Muscle layer of duodenum (tissue), 2 donors: ENCODE measurements around the gene MYBPH.

Source experiments
- H3K27ac ChIP-seq: one replicate; pipeline ENCODE4 v1.7.0; 2013; ENCODE audit warnings: mild to moderate bottlenecking, low read length
- H3K27me3 ChIP-seq: one replicate; pipeline ENCODE4 v1.7.0; 2013; ENCODE audit warnings: low read depth, mild to moderate bottlenecking, control low read depth, low read length
- H3K36me3 ChIP-seq, 2 donors: one replicate each; pipeline ENCODE4 v1.7.0; 2013; ENCODE audit warnings: low read length in 2 of 2, control low read depth in 1 of 2, mild to moderate bottlenecking in 1 of 2; ENCODE audit not compliant: insufficient read depth in 2 of 2, control insufficient read depth in 1 of 2
- H3K4me1 ChIP-seq, 2 donors: one replicate each; pipeline ENCODE4 v1.7.0; 2013; ENCODE audit warnings: low read length in 2 of 2, mild to moderate bottlenecking in 2 of 2, control low read depth in 1 of 2, moderate library complexity in 1 of 2; ENCODE audit not compliant: insufficient read depth in 2 of 2, control insufficient read depth in 1 of 2
- H3K4me3 ChIP-seq, 2 donors: one replicate each; pipeline ENCODE4 v1.7.0; 2013; ENCODE audit warnings: low read length in 2 of 2, low read depth in 1 of 2, mild to moderate bottlenecking in 1 of 2
- H3K9me3 ChIP-seq, 2 donors: one replicate each; pipeline ENCODE4 v1.7.0; 2013; ENCODE audit warnings: low read length in 2 of 2, control low read depth in 1 of 2, mild to moderate bottlenecking in 1 of 2; ENCODE audit not compliant: control insufficient read depth in 1 of 2
- donor health status: healthy.

Gene MYBPH

GRCh38 chr1:203129501-203130231 lies 46.0 kb downstream of the MYBPH start:
- H3K4me1 ChIP-seq: peaks cover 4 to 39% of the 10 kb centered on the region in 2 donors
- H3K4me3 ChIP-seq: no peak overlapping the region
- H3K9me3 ChIP-seq: no peaks in the 10 kb centered on the region
- no peaks in the 10 kb centered on the region for H3K27me3 ChIP-seq
- H3K36me3 ChIP-seq: no peaks in the 10 kb centered on the region
- no peak overlapping the region for H3K27ac ChIP-seq

GRCh38 chr1:203128716-203129500 lies 46.7 kb downstream of the MYBPH start:
- peaks cover 4 to 39% of the 10 kb centered on the region in 2 donors for H3K4me1 ChIP-seq
- no peaks in the 10 kb centered on the region for H3K27me3 ChIP-seq
- H3K4me3 ChIP-seq: peak overlapping the region; percentile 16 to 59
- no peaks in the 10 kb centered on the region for H3K36me3 ChIP-seq
- H3K27ac ChIP-seq: no peak overlapping the region
- H3K9me3 ChIP-seq: no peaks in the 10 kb centered on the region

- H3K36me3 ChIP-seq: no peaks in the 10 kb centered on the region
- peak overlapping the region; percentile 16 to 59 for H3K4me3 ChIP-seq
- peaks cover 4 to 39% of the 10 kb centered on the region in 2 donors for H3K4me1 ChIP-seq
- H3K27ac ChIP-seq: no peak overlapping the region
- H3K9me3 ChIP-seq: no peaks in the 10 kb centered on the region
- no peaks in the 10 kb centered on the region for H3K27me3 ChIP-seq
These were observed 47.3 kb downstream of the MYBPH start for GRCh38 chr1:203128431-203128715.

- peak within 1 kb of the TSS; percentile 59 to 62 for H3K4me3 ChIP-seq
- peaks cover 4 to 39% of the 10 kb centered on the region in 2 donors for H3K4me1 ChIP-seq
- H3K27ac ChIP-seq: no peak within 1 kb of the TSS
- no peaks in the 10 kb centered on the region for H3K9me3 ChIP-seq
- H3K27me3 ChIP-seq: no peaks in the 10 kb centered on the region
- no peaks in the 10 kb centered on the region for H3K36me3 ChIP-seq
These were observed 47.8 kb downstream of the MYBPH start, which contains the start of gene ADORA1 for GRCh38 chr1:203127666-203128430. ADORA1 (plus strand) TSS chr1:203127726; CDS start chr1:203128842, 1,116 bp downstream.

GRCh38 chr1:203126866-203127665 lies 48.6 kb downstream of the MYBPH start:
- Histone ChIP-seq H3K27ac (no peak overlapping the region), H3K27me3 (peaks cover 2% of the 10 kb centered on the region), H3K9me3 (no peaks in the 10 kb centered on the region), H3K4me1 (peaks cover 4 to 39% of the 10 kb centered on the region in 2 donors), H3K36me3 (no peaks in the 10 kb centered on the region), H3K4me3 (peak overlapping the region; percentile 59 to 62)

GRCh38 chr1:203126151-203126865 lies 49.3 kb downstream of the MYBPH start:
- Histone ChIP-seq H3K27ac (no peak overlapping the region), H3K4me1 (peaks cover 4 to 39% of the 10 kb centered on the region in 2 donors), H3K9me3 (no peaks in the 10 kb centered on the region), H3K4me3 (no peak overlapping the region), H3K27me3 (peaks cover 7% of the 10 kb centered on the region), H3K36me3 (no peaks in the 10 kb centered on the region)

GRCh38 chr1:203124546-203125317 lies 50.9 kb downstream of the MYBPH start:
- H3K27ac ChIP-seq: no peak overlapping the region
- peaks cover 11% of the 10 kb centered on the region for H3K27me3 ChIP-seq
- no peaks in the 10 kb centered on the region for H3K9me3 ChIP-seq
- peaks cover 4 to 35% of the 10 kb centered on the region in 2 donors for H3K4me1 ChIP-seq
- no peak overlapping the region for H3K4me3 ChIP-seq
- no peaks in the 10 kb centered on the region for H3K36me3 ChIP-seq

- Histone ChIP-seq H3K9me3 (no peaks in the 10 kb centered on the region), H3K4me3 (no peak overlapping the region), H3K36me3 (no peaks in the 10 kb centered on the region), H3K4me1 (peaks cover 4 to 30% of the 10 kb centered on the region in 2 donors), H3K27ac (no peak overlapping the region), H3K27me3 (peaks cover 11% of the 10 kb centered on the region)
These were observed 51.6 kb downstream of the MYBPH start for GRCh38 chr1:203124011-203124410.

- H3K36me3 ChIP-seq: no peaks in the 10 kb centered on the region
These were observed 53.5 kb downstream of the MYBPH start for GRCh38 chr1:203122159-203122558.

More at GRCh38 chr1:203122159-203122558, 53.5 kb downstream of the MYBPH start:
- Histone ChIP-seq H3K27me3 (peaks cover 25% of the 10 kb centered on the region), H3K9me3 (no peaks in the 10 kb centered on the region), H3K4me1 (peaks cover 2 to 16% of the 10 kb centered on the region in 2 donors), H3K27ac (no peak overlapping the region), H3K4me3 (no peak overlapping the region)
